ENCODE results near the gene PCTP.

Gene PCTP

DNA sequence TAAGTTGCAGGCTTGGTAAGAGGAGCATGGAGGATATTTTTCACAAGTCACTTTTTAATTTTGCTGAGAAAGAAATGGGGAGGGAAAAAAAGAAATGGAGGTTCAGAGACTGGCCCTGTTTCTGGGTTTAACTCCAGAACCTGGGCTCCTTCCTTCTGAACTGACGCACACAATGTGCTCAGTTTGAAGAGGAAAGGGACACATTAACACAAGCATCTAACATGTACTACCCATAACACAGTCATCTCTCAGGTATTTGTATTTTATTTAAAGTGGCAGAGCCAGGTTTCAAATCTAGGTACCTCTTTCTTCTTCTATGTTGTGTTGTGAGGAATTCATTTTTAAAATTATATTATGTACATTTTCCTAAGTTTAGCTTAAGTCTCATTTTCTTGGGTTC lies 22.9 kb upstream of the PCTP start:
- no peak for DNase-seq (ENCODE audit: low read depth)

DNA sequence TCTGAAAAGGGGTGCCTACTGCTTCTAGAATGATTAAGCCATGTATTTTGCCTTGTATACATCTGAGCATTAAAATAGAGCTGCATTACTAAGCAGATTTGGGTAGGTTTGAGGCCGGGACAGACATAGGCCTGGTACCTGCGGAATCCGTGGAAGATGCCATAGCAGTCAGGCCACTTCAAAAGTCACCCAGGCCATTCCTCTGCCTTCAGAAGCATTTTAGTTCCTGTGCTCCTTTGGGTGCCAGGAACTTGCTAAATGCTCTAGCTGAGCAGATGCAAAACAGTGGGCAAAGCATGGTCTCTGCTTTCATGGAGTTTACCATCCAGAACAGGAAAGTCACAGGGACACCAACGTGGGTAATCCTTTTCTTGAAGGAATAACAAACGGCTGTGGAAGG lies 22.5 kb upstream of the PCTP start:
- no peak for DNase-seq (ENCODE audit: low read depth)

DNA sequence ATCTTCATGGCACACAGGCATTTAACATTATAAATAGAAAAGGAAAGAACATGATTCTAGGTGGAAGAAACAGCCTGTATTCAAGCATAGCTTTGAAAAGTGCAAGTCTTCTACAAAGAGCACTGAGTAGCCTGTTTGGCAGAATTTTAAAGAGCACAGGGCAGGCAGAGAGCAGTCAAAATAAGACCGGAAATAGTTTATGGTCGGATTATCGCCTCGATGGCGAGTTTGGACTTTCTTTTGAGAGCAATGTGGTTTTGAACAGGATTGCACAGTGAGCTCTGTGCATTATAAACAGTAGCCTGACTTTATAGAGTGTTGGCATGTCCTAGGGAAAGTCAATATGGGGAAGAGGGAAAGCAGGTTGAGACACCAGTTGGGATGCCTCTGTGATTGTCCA lies 22.0 kb upstream of the PCTP start:
- no peak for DNase-seq (ENCODE audit: low read depth)

DNA sequence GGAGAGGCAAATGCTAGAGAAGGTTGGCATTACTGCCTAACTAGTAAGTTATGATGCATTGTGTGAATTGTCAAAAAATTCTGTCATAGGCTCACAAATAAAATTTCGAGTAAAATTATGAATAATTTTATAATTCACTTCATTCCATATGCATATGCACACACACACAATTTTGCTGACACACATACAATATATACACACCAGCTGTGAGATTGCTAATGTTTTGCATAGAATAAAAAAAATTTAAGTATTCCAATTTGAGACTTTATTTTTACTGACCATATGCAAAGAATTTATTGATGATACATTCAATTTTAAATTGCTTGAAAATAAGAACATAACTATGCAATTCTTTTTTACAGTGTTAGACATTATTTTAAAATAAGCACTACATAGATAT lies 21.4 kb upstream of the PCTP start:
- no peak for DNase-seq (ENCODE audit: low read depth)

DNA sequence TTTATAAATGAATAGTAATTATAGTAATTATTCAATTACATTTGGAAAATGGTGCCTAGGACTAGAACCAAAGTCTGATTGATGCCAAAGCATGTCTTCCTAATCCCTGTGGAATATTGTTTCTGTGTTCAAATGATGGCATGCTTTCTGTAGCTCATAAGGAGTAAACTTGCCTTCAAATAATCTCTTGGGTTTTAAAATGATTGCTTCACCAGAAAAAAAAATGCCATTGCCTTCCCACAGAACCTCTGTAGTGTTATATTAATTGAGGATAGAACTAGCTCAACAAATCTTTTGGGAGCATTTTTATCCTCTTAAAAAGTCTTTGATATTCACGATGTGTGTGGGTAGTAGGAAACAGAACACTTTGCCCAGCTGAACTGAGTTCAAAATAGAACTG lies 20.5 kb upstream of the PCTP start:
- DNase-seq (ENCODE audit: low read depth) = no peak

DNA sequence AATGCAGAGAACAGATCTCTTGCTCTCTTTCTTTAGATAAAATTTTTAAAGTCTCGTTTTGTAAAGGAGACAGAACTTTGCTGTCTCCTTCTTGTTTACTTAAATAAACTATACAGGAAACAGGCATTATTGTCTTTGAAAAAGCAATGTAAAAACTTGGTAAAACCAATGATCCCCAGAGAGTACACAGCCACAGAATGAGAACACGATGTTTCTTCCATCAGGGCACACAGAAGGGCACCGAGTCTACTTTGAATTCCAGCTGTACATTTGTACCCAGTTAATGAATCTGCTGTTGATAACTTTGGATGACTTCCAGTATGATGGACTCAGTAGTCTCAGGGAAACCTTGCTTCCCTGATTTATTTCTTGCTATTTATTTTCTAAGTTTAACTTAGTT lies 20.0 kb upstream of the PCTP start:
- DNase-seq (ENCODE audit: low read depth) = no peak

DNA sequence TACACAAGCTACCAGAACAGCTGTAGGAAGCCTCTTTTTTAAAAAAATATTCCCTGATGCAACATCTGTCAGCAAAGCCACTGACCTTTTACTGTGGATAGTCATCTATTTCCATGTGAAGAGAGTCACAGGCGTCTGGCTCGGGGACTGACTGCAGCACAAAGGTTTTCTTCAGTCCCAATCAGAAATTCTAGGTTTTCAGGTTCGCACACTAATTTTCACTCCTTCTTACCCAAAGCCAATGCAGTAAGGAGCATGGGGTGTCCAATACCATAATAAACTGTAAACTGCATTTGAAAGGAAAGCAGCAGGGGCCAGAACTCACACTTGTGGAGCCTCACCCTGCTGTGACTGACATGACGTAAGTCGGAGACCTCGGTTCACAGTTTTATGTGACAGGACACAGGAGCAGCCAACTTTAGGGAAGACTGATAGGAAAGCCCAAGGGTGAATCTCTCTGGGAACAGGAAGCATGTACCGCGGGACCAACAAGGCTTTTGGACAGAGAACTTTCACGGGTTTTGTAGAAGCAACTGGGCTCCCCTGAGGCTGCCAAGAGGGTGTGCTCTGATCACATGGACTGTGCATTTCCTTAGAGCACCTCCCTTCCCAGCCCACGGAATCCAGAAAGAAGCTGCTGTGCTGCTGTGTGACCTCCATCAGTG lies 19.1 kb upstream of the PCTP start:
- no peak for DNase-seq (ENCODE audit: low read depth)

DNA sequence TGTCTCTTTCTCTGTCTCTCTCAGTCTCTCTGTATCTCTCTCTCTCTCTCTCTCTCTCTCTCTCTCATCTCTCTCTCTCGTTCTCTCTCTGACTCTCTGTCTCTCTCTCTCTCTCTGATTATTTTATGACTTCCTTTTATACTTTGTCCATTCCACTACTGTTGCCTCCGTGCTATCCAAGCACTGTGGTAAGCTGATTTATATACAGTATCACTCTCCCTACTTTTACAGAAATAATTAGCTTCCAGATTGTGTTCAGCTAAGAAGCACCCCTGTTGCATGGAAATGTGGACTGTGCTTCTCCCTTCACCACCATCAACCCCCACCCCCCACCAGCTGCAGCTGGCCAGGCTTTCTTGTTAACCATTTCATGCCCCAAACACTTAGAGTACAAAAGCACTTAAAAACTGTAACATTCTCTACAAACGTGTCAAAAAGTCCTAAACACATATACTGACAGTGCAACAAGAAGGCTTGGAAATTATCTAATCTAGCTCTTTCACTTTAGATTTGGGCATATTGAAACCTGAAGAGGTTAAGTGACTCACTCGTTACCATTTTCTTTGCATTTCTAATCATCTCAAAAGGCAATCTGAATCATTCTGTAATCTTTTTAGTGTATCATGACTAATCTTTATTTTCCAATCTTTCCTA lies 16.6 kb upstream of the PCTP start:
- DNase-seq (ENCODE audit: low read depth) = no peak

DNA sequence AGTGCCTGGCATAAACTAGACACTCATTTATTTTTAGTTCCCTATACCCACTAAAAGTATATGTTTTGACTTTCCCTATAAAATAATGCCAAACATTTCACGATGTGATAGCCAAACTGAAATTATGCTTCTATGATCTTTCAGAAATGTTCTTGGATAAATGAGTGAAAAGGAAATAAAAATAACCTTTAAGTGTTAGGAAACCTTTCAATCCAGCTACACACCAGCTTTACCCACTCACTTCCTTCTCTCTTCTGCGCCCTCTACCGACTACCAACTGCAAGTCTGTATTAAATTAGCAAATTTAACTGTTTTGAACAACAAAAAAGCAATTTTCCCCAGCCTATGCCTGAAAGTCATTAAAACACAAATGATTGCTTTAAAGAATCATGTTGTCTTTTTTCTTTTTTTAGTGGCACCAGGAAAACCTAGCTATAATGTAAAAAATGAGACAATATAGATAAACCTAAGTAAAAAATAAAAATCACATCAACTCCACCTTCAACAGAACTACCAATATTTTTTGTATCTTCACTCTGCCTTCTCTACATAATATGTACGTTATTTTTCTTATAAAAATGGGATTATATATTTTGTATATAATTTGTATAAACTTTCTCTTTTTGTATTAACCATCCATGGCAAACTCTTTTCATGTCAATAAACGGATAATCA lies 15.0 kb upstream of the PCTP start:
- DNase-seq (ENCODE audit: low read depth) = no peak

DNA sequence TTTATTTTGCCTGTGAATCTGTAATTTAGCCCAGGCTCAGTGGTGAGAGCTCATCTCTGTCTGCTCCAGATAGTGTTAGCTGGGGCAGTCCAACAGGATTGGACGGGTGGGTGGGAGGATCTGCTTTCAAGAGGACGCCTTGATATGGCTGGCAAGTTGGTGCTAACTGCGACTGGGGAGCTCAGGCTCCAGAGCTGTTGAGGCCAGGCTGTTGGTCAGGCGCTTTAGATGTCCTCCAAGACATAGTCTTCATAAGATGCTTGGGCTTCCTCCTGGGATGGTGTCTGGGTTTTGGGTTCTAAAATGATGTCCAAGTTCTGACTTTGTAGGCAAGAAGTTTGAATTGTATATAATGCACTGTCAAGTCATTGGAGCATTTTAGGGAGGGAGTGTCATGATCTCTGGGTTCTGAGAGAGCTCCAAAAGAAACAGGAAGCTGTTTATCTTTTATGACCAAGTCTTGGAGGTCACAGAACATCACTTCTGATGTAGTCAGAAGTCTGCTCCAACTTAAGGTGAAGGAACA lies 12.8 kb upstream of the PCTP start:
- no peak for DNase-seq (ENCODE audit: low read depth)

DNA sequence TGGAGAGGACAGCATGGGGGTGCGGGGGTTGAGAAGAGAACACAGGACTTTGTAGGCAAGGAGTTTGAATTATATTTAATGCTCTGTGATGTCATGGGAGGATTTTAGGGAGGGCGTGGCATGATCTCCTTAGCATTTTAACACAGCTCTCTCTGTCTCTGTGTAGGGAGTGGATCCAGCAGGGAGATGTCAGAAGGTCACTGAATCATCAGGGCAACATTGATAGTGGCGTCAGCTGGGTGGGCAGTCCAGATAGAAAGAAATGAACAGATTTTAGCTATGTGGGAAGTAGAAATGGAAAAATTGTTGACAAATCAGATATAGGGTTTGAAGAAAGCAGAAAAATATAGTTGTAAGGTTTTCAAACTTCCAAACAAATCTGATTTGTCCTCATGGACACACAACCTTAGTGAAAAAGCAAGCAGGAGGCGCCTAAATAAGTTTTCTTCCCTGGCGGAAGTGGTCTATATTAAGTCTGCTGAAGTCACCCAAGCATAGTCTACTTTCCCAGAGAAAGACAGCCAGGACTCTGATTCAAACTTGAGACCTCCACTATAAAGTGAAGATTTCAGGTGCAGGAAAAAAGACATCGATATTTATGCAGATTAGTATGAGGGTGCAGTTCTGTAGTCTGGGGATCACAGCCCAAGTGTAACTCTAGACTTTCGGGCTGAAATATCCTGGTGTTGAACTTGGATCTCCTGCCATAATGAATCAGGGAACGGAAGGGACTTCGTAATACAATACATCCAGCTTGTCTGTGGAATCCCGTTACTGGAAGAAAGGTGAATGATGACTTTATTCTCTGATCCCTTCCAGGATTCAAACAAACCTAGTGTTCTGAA lies 10.1 kb upstream of the PCTP start:
- no peak for DNase-seq (ENCODE audit: low read depth)

DNA sequence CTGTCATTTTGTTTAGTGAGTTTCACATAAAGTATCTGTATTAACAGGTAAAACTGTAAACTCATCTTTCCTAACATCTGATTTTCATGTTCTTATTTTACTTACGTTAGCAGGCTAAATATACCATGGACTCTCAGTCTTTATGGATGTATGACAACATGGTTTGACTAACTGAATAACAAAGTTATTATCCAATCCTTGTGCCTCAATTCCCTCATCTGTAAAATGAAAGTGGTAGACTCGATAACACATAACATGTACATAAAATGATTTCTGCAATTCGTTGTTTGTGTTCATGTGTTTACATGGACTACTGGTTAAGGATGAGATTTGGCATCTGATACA lies 9.5 kb upstream of the PCTP start:
- no peak for DNase-seq (ENCODE audit: low read depth)

DNA sequence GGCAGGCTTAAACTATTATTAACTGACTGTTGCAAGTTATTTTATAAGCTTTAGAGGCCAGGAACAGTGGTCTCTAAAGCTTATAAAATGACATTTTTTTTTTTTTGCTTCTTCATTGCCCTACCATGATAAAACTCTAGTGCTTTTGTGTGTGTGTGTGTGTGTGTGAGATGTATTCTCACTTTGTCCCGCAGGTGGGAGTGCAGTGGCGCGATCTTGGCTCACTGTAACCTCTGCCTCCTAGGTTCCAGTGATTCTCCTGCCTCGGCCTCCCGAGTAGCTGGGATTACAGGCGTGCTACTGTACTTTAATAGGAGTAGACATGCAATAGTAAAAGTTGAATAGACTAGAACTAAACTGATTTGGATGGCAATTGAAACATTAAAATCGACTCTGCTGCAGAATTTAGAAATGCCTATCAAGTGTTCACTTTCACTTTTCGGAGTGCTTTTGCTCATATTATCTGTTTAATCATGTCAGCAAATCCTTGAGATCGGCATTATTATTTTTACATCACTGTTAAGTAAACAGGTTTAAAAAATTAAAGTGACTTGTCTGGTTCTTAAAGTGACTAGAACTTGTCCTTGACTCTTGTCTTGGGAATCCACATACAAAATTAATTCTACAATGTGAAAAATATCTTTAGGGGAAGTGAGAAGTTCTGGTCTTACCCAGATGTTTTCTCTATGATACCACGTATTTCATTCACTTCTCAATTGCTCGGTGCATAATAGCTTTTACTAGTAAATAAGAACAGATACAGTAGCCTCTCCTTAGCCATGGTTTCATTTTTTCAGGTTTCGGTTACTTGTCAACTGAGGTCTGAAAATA lies 8.4 kb upstream of the PCTP start:
- DNase-seq (ENCODE audit: low read depth) = no peak

DNA sequence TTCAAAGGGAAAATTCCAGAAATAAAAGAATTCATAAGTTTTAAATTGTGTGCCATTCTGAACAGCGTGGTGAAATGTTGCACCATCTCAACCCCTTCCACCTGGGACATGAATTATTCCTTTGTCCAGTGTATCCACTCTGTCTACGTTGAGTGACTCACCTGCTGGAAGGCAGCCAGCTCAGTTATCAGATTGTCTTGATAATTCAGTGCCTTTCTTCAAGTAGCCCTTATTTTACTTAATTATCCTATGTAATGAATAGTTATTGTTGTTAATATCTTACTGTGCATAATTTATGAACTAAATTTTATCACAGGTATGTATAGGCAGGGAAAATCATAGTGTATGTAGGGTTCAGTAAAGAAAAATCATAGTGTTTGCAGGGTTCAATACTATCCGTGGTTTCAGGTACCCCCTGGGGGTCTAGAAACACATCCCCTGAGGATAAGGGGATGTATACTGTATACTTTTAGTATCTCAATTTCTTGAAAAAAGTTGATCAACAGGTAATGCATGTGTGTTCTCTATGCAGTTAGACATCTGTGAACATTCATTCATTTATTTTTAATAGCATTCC lies 7.7 kb upstream of the PCTP start:
- no peak for DNase-seq (ENCODE audit: low read depth)

DNA sequence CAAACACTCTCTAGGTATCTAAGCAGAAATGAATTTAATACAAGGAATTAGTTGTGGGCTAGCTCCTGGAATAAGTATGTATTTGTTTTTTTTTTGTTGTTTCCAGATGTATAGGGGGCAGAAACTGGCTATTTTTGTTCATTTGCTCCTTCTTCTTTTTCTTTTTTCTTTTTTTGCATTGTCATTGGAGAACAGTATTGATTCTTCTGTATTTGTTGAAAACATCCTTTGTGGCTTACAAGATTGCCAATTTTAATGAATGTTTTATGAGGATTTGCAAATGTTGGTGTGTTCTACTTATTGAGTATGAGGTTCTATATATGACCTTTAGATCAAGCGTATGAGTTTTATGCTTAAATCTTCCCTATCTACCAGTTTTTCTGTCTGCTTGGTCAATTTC lies 5.6 kb upstream of the PCTP start:
- DNase-seq (ENCODE audit: low read depth) = no peak

DNA sequence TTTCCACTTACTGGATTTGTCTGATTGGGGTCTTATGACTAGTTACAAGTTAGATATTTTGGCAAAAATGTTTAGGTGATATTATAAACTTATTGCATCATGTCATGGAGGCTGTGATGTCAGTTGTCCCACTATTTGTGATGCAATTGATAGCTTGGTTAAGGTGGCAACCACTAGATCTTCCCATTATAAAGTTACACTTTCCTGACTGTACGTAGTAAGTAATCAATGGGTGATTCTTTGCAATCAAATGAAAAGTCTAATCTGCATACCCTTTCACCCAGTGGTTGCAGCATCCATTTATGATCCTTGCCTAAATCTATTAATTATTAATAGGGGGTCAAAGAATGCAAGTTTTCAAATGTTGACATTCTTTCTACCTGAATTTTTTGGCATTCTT lies 4.4 kb upstream of the PCTP start:
- no peak for DNase-seq (ENCODE audit: low read depth)

DNA sequence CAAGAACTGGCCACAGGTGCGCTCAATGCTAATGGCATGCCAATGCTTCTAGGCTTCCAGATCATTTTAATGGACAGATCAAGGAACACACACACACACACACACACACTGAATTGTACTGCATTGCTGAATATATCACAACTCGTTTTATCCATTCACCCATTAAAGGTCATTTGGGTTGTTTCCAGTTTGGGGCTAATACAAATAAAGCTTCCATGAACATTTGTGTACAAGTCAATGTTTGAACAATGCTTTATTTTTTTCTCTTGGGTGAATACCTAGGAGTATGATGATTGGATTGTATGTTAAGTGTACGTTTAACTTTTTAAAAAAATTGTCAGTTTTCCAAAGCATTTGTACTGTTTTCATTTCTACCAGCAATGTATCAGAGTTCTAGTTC lies 3.6 kb upstream of the PCTP start:
- DNase-seq (ENCODE audit: low read depth) = no peak

DNA sequence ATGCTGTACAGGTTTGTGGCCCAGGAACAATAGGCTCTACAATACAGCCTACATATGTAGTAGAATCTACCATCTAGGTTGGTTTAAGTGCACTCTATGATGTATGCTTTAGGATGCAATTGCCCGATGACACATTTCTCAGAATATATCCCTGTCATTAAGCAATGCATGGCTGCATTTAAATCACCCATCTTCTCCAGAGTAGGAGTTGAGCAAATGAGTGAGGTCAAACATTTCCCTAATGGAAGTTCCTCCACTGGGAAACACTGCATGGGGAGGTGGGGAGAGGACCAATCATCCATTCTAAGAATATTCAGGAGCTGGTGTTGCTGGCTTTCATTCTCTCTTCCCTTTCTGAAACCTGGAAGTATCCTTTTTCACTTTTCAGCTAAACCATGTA lies 2.0 kb upstream of the PCTP start:
- DNase-seq (ENCODE audit: low read depth) = no peak

DNA sequence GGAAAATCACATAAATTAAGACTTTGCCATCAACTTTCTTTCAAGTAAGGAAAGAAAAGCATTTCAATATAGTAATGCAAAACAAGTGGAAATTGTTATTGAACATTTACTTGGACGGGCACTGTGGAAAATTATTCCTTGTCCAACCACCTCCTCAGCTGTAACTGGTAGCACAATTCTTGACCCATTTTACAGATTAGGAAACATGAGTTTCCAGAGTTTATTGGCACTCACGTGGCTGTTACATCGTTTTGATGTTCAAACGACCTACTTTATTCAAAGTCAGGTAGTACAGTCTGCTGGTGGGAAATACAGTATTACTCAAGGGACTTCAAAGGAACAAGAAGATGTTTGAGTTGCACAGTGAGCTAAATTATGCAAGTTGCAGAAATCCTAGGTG lies 866 bp upstream of the PCTP start:
- no peak for DNase-seq (ENCODE audit: low read depth)

DNA sequence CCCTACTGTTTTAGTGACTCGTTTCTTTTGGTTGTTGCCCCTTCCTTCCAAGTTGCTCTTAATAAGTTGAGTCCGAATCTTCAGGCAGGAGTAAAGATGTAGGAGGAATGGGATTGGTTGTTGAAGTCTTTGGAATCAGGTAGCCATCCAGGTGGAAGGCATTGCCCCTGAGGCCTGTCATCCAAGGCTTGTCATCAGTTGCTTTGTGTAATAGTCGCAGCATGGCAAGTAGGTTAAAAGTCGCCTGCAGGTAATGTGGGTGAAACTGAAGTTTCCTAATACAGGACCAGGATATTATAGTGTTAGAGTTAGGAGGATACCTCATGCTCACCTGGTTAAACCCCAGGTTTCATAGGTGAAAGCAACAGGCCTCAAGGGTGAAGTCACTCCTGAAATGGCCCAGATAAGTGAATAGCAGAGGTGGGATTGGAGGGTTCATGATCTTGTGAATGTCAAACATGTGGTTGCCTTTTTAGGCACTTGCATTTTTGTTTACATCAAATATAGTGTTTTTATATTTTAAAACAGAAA lies 934 bp downstream of the PCTP start:
- no peak for DNase-seq (ENCODE audit: low read depth)

DNA sequence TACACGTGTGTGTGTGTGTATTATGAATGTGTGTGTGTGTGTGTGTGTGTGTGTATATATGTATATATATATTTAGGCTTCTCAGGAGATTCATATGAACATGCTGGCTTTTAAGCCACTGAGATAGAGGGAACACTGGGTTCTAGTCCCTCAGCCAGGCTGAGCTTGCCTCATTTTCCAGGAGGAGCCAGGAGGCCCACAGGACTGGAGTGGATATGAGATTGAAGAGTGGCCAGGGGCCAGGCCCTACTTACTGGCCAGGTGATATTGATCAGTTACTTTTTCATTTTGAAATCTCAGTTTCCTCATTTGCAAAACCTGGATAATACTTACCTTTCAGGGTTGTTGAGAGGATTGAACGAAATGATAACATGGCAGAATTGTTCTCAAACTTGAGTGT lies 5.8 kb downstream of the PCTP start:
- DNase-seq (ENCODE audit: low read depth) = no peak
